HTERT RPE-1 (cell line): ENCODE data around the gene NFE2L3.
"Not testable (repeated sequence)": the region's sequence is repeated elsewhere in the genome, so short reads cannot be mapped to it uniquely, and the experiment has no call there.

Source experiments
- in situ Hi-C: fragments of 300-500 bp; cut with MboI; formaldehyde crosslinking; loops from 4 replicates; pipeline ENCODE4 v1.14.3; 2020; ENCODE audit warnings: low sequenced_read_pairs

Gene NFE2L3

GRCh38 chr7:26147030-26147429 is 5.0 kb upstream of the NFE2L3 start:
- in situ Hi-C loops, result no loop called here

- in situ Hi-C loops, result not testable (repeated sequence)
Observed at GRCh38 chr7:26147646-26148306, 4.2 kb upstream of the NFE2L3 start.

GRCh38 chr7:26148307-26148700 is 3.7 kb upstream of the NFE2L3 start:
- in situ Hi-C loops, result not testable (repeated sequence)

- in situ Hi-C loops, result no loop called here
Observed at GRCh38 chr7:26149391-26149977, 2.5 kb upstream of the NFE2L3 start.

- in situ Hi-C loops, result no loop called here
Observed at GRCh38 chr7:26151096-26151495, 902 bp upstream of the NFE2L3 start.

- in situ Hi-C loops, result no loop called here
Observed at GRCh38 chr7:26151650-26151952, 397 bp upstream of the NFE2L3 start.

- in situ Hi-C loops, result not testable (repeated sequence)
Observed at GRCh38 chr7:26152782-26153240, 813 bp downstream of the NFE2L3 start.

- in situ Hi-C loops, result no loop called here
Observed at GRCh38 chr7:26153241-26153822, 1.3 kb downstream of the NFE2L3 start.

GRCh38 chr7:26153823-26154783 is 2.1 kb downstream of the NFE2L3 start:
- in situ Hi-C loops, result no loop called here

- in situ Hi-C loops, result no loop called here
Observed at GRCh38 chr7:26155531-26156375, 3.8 kb downstream of the NFE2L3 start.

GRCh38 chr7:26156451-26157420 is 4.7 kb downstream of the NFE2L3 start:
- in situ Hi-C loops, result no loop called here

- in situ Hi-C loops, result no loop called here
Observed at GRCh38 chr7:26157520-26158105, 5.6 kb downstream of the NFE2L3 start.

- in situ Hi-C loops, result no loop called here
Observed at GRCh38 chr7:26159243-26159642, 7.2 kb downstream of the NFE2L3 start.

GRCh38 chr7:26160896-26161295 is 8.9 kb downstream of the NFE2L3 start:
- in situ Hi-C loops, result no loop called here

GRCh38 chr7:26162431-26162830 is 10.4 kb downstream of the NFE2L3 start:
- in situ Hi-C loops, result no loop called here

- in situ Hi-C loops, result not testable (repeated sequence)
Observed at GRCh38 chr7:26163804-26164203, 11.8 kb downstream of the NFE2L3 start.

GRCh38 chr7:26165950-26166683 is 14.1 kb downstream of the NFE2L3 start:
- in situ Hi-C loops, result no loop called here

GRCh38 chr7:26166684-26167266 is 14.8 kb downstream of the NFE2L3 start:
- in situ Hi-C loops, result no loop called here
